Endothelial cell of hepatic sinusoid (primary cell): ENCODE results near the gene TWSG1.

Source experiments
- in situ Hi-C: cut with HindIII; loops from 2 replicates; pipeline ENCODE4 v1.10.0; 2017; ENCODE audit warnings: low sequenced_read_pairs

TWSG1 gene

GRCh38 chr18:9334329-9334972 is at the start of gene TWSG1:
Gene TWSG1, plus strand, starts transcription at chr18:9334773. Its CDS starts 2,457 bp downstream, at chr18:9337230.
- in situ Hi-C loops: no loop called here

- in situ Hi-C loops: no loop called here
These were observed 49.0 kb upstream of the TWSG1 start for GRCh38 chr18:9285604-9286003.

GRCh38 chr18:9287036-9287435 is 47.5 kb upstream of the TWSG1 start:
- in situ Hi-C loops: no loop called here

GRCh38 chr18:9289698-9290097 is 44.9 kb upstream of the TWSG1 start:
- in situ Hi-C loops: no loop called here

GRCh38 chr18:9290156-9290555 is 44.4 kb upstream of the TWSG1 start:
- in situ Hi-C loops: no loop called here

GRCh38 chr18:9292047-9292446 is 42.5 kb upstream of the TWSG1 start:
- in situ Hi-C loops: no loop called here

GRCh38 chr18:9293948-9294347 is 40.6 kb upstream of the TWSG1 start:
- in situ Hi-C loops: no loop called here

- in situ Hi-C loops: no loop called here
These were observed 38.2 kb upstream of the TWSG1 start for GRCh38 chr18:9296233-9297006.

- in situ Hi-C loops: no loop called here
These were observed 37.6 kb upstream of the TWSG1 start for GRCh38 chr18:9297007-9297393.

- in situ Hi-C loops: no loop called here
These were observed 30.0 kb upstream of the TWSG1 start for GRCh38 chr18:9304388-9305070.

- in situ Hi-C loops: no loop called here
These were observed 15.2 kb upstream of the TWSG1 start for GRCh38 chr18:9319333-9319732.

GRCh38 chr18:9321017-9321452 is 13.5 kb upstream of the TWSG1 start:
- in situ Hi-C loops: no loop called here

- in situ Hi-C loops: no loop called here
These were observed 12.8 kb upstream of the TWSG1 start for GRCh38 chr18:9321736-9322135.

GRCh38 chr18:9322744-9323143 is 11.8 kb upstream of the TWSG1 start:
- in situ Hi-C loops: no loop called here

GRCh38 chr18:9323750-9324445 is 10.7 kb upstream of the TWSG1 start:
- in situ Hi-C loops: no loop called here

- in situ Hi-C loops: no loop called here
These were observed 8.9 kb upstream of the TWSG1 start for GRCh38 chr18:9325716-9326115.

- in situ Hi-C loops: no loop called here
These were observed 5.8 kb upstream of the TWSG1 start for GRCh38 chr18:9328776-9329175.

GRCh38 chr18:9329471-9329870 is 5.1 kb upstream of the TWSG1 start:
- in situ Hi-C loops: no loop called here

- in situ Hi-C loops: no loop called here
These were observed 4.2 kb upstream of the TWSG1 start for GRCh38 chr18:9330419-9330818.

- in situ Hi-C loops: no loop called here
These were observed 888 bp upstream of the TWSG1 start for GRCh38 chr18:9333441-9334328.
